Measurements from ENCODE around the gene RHOB.

Gene RHOB

GRCh38 chr2:20496076-20496872, 49.4 kb downstream of the RHOB start:
- DNase-seq = no peak

- no peak for DNase-seq
Observed at GRCh38 chr2:20496942-20497341, 50.1 kb downstream of the RHOB start.

Data from activated CD4-positive, alpha-beta T cell treated with anti-CD3 and anti-CD28 coated beads, Interleukin-2, amount 50 U/mL, for 16 hours (primary cell).